NOMO-1 (cell line): Measurements from ENCODE around the gene UBE2I.
"Not testable (repeated sequence)": the region's sequence is repeated elsewhere in the genome, so short reads cannot be mapped to it uniquely, and the experiment has no call there.

Experiments
- DNase-seq, 2 experiments: peaks; one replicate each; lab custom pipeline; 2025; ENCODE audit not compliant: unreplicated experiment in 2 of 2; lab: John Stamatoyannopoulos, UW

Gene UBE2I

DNA sequence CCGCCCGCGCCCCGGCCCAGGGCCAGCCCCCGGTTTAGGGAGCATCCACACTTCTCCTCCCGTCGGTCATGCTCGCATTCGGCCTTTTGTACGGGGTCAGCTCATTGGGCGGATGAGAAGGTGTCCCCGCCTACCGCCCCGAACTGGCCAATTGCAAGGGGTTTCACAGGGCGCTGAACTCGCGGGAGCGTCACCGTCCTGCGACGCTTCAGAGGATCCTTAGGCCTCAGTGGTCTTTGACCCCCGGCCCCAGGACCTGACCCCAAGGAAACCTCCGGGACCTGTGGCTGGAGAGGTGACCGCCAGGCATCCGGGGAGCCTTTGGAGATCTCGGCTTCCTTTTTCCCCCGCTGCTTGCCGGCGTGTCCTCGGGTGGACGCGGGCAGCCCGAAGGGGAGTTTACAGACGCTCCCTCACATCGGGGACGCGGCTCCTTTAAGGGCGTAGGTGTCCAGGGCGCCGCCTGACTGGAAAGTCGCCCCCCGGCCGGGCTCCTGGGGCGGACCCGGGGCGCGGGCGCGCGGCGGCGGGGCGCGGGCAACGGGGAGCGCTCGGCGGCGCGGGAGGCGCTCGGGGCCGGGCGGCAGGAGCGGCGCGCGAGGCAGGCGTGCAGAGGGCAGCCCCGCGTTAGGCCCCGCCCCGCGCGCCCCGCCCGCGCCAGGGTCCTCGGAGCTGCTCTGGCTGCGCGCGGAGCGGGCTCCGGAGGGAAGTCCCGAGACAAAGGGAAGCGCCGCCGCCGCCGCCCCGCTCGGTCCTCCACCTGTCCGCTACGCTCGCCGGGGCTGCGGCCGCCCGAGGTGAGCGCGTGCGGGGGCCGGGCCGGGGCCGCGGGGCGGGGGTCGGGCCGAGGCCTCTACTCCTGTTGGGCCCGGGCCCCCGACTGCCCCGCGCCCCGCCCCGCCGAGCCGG lies at the start of gene UBE2I:
Gene UBE2I, plus strand, starts transcription at position 660 of the 909 bp plus-strand sequence. CDS start 4,395 bp downstream, outside the sequence.
- peak; percentile 93 to 94 for DNase-seq

DNA sequence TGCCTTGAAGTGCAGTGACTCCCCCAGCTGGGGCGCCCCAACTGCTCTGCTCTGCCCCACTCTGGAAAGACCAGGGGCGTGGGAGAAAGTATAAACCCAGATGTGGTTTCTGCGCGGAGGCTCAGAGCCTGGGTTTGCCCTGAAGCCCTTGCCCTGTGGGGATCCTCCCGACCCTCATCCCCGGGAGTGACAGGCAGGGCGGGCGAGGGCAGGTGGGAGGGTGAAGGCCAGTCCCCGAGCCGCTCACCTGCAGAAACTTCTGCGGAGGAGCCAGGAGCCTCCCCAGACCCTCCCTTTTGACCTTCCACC lies 49.7 kb upstream of the UBE2I start:
- no peak for DNase-seq

DNA sequence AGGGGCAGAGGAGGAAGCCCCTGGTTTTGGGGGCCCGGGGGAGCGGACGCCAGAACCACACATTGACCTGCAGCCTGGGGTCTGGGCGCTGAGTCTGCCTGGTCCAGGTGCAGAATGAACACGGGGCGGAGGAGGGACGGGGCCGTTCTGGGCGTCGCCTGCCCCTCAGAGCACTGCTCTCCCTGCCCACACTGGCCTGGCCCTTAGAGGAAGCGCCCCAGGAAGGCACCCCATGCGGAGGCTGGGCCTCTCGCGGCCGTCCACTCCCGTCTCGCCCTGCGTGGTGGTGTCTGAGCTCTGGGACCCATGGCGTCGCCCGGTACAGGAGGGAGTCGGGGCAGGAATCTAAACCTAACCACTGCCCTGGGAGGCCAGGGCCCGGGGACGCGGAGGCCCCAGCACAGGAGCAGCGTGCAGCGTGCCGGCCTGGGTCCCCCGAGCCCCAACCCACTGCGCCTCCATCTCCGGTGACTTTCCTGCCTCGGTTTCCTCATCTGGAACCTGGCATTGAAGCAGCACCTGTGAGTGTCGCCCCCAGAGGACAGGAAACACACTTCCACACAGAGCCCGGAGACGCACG lies 49.2 kb upstream of the UBE2I start:
- DNase-seq, result no peak

DNA sequence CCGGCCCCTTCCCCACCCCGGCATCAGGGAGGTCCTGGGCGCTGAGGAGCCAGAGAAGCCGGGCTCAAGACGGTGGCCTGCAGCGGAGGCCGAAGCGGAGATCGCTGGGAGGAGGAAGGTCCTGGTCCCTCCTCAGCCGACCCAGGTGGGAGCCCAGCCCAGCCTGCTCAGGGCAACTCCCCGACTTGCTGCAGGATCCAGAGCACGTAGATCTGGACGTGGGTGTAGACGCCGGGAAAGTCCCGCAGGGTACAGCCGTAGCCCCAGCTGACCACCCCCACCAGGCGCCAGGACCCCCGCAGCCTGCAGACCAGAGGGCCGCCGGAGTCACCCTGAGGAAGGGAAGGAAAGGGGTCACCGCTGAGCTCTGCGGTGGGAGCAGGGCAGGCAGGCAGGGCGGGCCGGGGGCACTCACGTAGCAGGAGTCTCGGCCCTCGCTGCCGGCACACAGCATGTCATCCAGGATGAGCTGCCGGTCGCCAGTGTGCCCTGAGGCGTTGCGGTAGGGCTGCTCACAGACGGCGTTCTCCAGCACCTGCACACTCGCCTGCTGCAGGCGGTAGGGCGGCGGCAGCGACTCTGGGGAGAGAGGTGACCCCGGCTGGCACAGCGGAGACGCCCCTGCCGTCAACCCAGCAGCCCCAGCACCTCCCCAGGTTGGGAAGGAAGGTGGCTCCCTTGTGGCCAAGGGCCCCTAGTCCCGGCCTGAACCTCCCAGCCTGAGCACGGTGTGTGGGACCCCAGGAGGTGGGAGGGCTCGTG lies 48.1 kb upstream of the UBE2I start:
- DNase-seq, result no peak

DNA sequence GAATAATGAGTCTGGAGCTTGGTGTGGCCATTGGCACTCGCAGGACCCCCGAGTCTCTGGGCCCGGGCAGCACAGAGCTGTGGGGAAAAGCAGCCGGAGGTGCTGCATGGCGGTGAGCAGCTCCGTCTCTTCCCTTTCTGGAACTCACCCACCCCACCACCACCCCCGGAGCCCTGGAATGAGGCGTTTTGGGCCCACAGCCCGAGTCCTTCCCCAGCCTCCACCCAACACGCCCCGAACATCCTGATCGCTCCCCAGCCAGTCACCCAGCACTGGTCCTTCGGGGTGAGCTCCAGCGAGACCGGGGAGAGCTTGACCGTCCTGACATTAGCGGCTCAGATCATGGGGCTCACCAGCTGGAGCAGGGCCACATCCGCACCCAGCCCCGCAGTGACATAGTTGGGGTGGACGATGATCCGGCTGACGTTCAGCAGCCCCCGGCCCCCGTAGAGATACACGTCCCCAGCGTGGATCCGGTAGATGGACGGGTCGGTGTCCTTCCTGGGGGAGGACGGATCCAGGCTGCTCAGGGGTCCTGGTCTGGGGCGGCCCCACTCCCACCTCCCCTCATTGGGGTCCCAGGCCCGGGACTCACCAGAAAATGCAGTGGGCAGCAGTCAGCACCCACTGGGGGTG lies 47.1 kb upstream of the UBE2I start:
- no peak for DNase-seq

DNA sequence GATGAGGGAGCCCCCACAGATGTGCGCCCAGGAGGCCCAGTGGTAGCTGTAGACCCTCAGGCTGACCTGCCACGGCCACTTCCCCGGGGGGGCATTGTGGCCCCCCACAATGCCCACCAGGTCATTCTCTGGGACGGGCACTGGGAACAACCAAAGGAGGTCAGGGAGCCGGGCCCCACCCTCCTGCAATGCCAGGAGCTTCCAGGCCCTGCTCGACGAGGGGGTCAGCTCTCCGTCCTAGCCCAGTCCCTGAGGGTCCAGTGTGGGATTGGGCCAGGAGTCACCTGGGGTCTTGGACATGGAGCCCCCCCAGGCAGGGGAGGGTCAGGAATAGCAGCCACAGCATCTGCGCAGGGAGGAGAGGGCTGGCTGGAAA lies 46.6 kb upstream of the UBE2I start:
- DNase-seq, result no peak

DNA sequence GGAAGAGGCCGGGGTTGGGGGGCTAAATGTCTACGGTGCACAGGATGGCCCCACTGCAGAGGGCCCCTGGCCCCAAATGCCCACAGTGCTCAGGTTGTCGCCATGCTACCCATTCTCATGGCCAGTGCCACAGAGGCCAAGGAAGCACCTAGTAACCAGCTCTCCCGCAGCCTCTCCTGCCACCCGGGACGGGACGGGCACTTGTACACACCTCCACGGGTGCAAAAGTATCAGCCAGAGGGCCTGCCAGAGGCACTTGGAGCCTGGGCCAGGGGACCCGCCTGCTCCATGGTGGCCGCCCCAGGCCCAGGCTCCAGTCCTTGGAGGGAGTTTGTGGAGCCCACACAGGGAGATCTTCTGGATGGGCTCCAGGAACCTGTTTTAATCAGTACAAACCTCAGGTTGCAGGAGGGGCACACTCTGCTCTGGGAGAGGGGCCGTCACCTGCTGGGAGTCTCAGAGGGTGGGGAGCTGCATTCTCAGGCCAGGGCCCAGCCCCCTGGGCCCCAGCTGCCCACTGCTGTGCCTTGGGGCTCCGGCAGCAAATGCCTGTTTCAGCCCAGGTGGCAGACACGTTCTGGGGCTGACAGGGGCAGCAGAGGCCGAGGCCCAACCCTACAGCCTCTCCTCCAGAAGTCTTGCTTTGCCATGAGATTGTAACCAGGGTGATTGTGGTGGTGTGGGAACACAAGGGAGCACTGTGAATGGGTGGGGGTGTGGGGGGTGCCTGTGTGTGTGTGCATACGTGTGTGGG lies 45.7 kb upstream of the UBE2I start:
- DNase-seq, result no peak

DNA sequence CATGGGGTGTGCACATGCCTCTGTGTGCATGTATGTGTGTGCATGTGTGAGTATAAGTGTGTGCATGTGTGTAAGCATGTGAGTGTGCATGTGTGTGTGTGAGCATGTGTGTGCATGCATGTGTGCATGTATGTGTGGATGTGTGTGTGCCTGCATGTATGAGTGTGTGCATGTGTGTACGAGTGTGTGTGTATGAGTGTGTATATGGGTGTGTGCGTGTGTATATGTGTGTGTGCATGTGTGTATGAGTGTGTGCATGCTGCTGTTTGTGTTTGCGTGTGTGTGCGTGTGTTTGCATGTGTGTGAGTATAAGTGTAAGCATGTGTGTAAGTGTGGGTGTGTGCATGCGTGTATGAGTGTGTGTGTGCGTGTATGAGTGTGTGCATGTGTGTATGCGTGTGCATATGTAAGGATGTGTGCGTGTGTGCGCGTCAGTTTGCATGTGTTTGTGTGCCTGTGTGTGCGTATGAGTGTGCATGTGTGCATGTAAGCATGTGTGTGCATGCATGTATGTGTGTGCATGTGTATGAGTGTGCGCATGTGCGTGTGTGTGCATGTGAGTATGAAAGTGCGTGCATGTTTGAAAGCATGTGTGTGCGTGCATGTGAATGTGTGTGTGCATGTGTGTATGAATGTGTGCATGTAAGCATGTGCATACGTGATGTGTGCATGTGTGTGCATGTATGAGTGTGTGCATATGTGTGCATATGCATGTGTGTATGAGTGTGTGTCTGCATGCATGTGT lies 44.9 kb upstream of the UBE2I start:
- no peak for DNase-seq

DNA sequence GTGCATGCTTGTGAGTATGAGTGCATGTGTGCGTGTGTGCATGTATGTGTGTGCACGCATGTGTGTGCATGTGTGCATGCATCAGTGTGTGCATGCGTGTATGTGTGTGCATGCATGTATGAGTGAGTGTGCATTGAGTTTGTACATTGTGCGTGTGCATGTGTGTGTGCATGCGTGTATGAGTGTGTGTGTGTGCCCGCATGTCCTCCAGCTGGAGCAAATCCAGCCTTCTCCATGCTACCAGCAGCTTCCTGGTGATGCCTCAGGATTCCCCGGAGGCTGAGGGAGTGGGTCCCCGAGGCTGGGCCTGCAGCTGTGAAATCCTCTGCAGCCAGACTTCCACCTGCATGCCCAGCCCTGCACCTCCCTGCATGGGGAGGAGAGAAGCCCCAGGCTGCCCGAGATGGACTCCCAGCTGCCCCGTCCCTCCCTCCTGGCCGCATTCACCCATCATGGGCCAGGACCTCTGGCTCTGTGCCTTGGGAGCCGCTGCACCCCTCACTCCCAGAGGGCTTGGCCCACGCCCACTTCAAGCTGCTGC lies 44.3 kb upstream of the UBE2I start:
- no peak for DNase-seq

DNA sequence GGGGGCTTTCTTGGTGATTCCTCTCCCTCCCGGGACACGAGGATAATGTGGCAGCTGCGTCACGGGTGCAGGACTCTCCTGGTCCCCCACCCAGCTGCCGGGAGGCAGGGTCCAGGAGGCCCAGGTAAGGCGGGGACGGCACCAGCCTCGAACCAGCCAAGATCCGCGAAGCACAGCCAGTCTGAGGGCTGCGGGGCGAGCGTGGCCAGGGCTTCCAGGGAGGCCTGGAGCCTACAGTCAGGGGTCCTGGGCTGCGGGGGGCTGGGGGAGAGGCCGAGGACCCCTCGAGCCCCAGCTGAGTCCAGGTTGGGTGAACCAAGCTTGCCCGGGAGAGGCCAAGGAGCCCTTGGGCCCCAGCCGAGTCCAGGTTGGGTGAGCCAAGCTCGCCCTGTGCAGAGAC lies 43.6 kb upstream of the UBE2I start:
- DNase-seq, result no peak

DNA sequence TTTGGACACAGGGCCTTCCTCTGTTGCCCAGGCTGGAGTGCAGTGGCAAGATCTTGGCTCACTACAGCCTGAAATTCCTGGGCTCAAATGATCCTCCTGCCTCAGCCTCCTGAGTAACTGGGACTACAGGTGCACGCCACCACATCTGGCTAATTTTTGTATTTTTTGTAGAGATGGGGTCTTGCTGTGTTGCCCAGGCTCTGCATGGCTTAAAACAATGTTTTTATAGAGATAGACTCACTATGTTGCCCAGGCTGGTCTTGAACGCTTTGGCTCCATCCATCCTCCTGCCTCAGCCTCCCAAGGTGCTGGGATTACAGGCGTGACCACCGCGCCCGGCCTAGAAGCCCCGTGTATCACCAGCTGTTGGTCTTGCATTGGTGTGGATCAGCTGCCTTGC lies 40.0 kb upstream of the UBE2I start:
- not testable (repeated sequence) for DNase-seq

DNA sequence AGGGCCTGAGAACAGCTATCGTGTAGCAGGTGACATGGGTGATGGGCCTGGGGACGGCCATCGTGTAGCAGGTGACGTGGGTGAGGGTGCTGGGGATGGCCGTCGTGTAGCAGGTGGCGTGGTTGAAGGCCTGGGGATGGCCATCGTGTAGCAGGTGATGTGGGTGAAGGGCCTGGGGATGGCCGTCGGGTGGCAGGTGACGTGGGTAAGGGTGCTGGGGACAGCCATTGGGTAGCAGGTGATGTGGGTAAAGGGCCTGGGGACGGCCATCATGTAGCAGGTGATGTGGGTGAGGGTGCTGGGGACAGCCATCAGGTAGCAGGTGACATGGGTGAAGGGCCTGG lies 38.1 kb upstream of the UBE2I start:
- no peak for DNase-seq

DNA sequence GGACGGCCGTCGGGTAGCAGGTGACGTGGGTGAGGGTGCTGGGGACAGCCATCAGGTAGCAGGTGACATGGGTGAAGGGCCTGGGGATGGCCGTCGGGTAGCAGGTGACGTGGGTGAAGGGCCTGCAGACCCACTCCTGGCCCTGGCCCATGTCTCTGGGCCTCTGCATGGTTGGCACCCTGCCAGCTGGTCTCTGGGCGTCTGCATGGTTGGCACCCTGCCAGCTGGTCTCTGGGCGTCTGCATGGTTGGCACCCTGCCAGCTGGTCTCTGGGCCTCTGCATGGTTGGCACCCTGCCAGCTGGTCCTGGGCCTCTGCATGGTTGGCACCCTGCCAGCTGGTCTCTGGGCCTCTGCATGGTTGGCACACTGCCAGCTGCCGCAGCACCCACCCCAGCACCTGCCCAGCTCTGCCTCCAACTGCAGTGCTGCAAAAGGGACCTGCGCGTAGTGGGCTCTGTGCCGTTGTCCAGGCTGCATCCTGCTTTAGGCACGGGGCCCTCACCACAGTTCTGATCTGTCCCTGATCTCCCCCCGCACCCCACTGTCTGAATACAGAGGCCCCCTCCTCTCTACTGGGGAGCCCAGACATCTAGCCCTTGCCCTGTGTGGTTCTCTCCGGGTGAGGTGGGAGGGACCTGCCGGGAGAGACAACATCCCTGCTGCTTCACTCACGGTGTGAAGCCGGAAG lies 37.6 kb upstream of the UBE2I start:
- DNase-seq, result not testable (repeated sequence)

DNA sequence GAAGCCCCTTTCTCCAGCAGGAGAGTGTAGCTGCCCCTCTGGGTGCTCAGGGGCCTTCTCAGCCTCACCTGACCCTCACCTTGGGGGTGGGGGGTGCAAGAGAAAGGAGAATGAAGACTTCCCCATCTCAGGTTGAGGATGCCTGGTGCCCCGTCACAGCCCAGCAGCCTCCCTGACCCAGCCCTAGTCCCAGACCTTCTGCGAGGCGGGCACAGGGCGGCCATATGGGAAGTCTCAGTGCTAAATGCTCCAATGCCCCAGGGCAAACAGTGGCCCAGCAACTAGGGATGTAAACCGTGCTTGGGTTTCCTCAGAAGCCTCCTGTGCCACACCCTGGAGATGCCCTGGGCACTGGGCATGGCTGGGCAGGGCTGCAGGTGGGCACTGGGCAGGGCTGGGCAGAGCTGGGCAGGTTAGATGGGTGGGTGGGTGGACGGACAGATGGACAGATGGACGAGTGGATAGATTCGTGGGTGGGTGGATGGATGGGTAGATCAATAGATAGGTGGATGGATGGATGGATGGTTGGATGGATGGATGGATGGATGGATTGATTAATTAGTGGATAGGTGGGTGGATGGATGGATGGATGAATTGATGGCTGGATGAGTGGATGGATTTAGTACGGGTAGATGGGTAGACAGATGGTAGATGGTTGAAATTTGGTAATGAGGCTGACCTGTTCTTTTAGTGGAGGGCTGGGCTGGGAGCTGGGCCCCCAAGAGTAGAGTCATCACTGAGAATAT lies 36.8 kb upstream of the UBE2I start:
- no peak for DNase-seq

DNA sequence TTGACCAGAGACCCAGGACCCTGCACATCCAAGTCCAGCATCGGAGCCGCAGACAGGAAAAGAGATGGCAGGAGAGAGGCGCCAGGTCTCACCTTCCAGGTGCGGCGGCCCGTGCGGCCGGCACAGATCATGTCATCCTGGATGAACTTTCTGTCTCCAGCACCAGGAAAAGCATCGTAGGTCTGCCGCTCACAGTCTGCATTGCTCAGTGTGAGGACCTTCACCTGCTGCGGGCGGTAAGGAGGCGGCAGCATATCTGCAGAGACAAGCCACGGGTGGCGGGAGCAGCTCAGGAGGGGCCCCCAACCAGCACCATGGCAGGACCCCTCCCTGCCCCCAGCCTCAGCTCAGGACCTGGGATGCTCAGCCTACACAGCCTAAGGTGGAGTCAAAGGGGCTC lies 35.6 kb upstream of the UBE2I start:
- DNase-seq, result no peak

DNA sequence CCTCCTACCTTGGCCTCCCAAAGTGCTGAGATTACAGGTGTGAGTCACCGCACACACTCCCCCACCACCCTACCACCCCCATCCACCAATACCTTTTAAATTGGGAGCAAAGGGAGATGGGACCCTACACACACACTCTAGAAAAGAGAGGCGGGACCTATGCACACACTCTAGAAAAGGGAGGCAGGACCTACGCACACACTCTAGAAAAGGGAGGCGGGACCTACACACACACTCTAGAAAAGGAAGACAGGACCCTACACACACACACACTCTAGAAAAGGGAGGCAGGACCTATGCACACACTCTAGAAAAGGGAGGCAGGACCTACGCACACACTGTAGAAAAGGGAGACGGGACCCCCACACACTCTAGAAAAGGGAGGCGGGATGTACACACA lies 34.7 kb upstream of the UBE2I start:
- no peak for DNase-seq

DNA sequence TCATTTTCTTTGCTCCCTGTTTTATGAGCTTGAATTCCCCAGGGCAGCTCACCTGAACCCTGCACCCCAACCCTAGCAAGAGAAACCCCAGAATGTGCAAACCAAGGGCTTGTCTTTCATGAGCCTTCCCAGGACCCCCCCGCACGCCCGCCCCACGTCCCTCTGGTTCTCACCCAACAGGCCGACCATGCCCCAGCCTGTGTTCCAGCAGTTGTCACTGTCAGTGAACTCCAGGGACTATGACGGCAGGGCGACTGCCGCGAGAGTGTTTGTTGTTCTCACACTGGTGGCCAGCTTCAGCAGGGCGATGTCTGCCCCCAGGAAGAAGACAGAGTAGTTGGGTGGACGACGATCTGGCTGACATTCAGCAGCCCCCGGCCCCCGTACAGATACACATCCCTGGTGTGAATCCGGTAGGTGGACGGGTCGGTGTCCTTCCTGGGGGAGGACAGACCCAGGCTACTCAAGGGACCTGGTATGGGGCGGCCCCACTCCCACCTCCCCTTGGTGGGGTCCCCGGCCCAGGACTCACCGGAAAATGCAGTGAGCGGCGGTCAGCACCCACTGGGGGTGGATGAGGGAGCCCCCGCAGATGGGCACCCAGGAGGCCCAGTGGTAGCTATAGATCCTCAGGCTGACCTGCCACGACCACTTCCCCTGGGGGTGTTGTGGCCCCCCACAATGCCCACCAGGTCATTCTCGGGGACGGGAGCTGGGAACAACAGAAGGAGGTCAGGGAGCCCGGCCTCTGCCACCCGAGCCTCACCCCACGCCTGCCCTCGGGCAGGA lies 33.5 kb upstream of the UBE2I start:
- no peak for DNase-seq

DNA sequence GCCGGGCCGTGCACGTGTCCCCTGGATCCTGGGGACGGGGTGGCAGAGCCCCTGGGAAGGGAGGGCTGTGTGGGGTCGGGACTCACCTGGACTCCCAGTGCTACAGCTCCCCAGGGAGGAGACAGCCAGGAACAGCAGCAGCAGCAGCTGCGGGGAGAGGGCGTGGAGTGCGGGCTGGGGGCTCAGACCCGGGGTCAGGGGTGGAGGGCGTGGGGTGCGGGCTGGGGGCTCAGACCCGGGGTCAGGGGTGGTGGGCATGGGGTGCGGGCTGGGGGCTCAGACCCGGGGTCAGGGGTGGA lies 32.9 kb upstream of the UBE2I start:
- DNase-seq, result no peak
